ENCODE data around the gene HPCAL1. TPM values are rescaled to one million over a fixed set of nuclear protein-coding genes. Genes with fewer than 3 reads are reported as not detected.

Gene HPCAL1
- total and polyA plus RNA-seq, 2 of the 8 experiments (the other 6 are each of a cell fraction or from before 2014, with no cell fraction given) = 5.8 to 8.6 TPM

- Histone ChIP-seq H3K18ac (ENCODE audit: extremely low read depth, low read length) (no peak overlapping the region), H3K27ac (ENCODE audit: low read depth, low read length) (no peak overlapping the region), H3K56ac (replicated peaks; ENCODE audit: insufficient read length, low read depth, low read length) (no peak overlapping the region), H3K4me2 (ENCODE audit: insufficient read depth in 1 of 2, low read depth in 2 of 2, low read length in 2 of 2) (no peak overlapping the region), H3K23me2 (ENCODE audit: low read depth, low read length) (no peaks in the 10 kb centered on the region), H4K91ac (replicated peaks; ENCODE audit: insufficient read length, low read length) (no peak overlapping the region), H3K23ac (ENCODE audit: insufficient read length) (no peak overlapping the region), H2BK15ac (ENCODE audit: low read length) (no peak overlapping the region), H4K20me1 (replicated peaks in 1 of 2; ENCODE audit: control insufficient read depth in 1 of 2, insufficient read depth in 2 of 2, low read length in 2 of 2) (no peaks in the 10 kb centered on the region), H2AFZ (ENCODE audit: low read length) (no peak overlapping the region; the same call in 1 of the 2 replicates), H3K14ac (ENCODE audit: insufficient read length) (no peak overlapping the region), H3K9ac (replicated peaks in 1 of 4; ENCODE audit: extremely low read depth in 1 of 4, low read depth in 3 of 4, low read length in 3 of 4) (no peak overlapping the region), H3K79me1 (ENCODE audit: low read depth, low read length) (no peaks in the 10 kb centered on the region), H2BK20ac (ENCODE audit: low read length) (no peak overlapping the region), H3K4me3 (ENCODE audit: extremely low read depth in 1 of 4, insufficient read depth in 2 of 4, low read depth in 3 of 4, low read length in 4 of 4) (no peak overlapping the region), H3K36me3 (ENCODE audit: control insufficient read depth in 2 of 4, insufficient read depth in 4 of 4, low read length in 3 of 4) (no peaks in the 10 kb centered on the region), H4K5ac (ENCODE audit: insufficient read length, low read depth, low read length) (no peak overlapping the region), H4K8ac (ENCODE audit: extremely low read depth, insufficient read depth, low read length) (no peak overlapping the region), H3K4me1 (replicated peaks in 1 of 4; ENCODE audit: control insufficient read depth in 3 of 4, insufficient read depth in 4 of 4, low read length in 3 of 4) (no peaks in the 10 kb centered on the region; a peak in 1 of 7 replicates), H2AK5ac (ENCODE audit: low read depth, low read length) (no peak overlapping the region), H3K79me2 (ENCODE audit: control insufficient read depth in 1 of 2, insufficient read depth in 2 of 2, low read length in 2 of 2) (no peaks in the 10 kb centered on the region), H3K9me3 (ENCODE audit: insufficient read depth in 2 of 2, low read depth in 1 of 2, low read length in 1 of 2) (no peaks in the 10 kb centered on the region), H3K4ac (replicated peaks; ENCODE audit: insufficient read length, low read depth, low read length) (no peak overlapping the region), H2BK120ac (replicated peaks; ENCODE audit: low read depth, low read length) (no peak overlapping the region), H2BK5ac (ENCODE audit: low read depth, low read length) (no peak overlapping the region), H2BK12ac (ENCODE audit: low read depth, low read length) (no peak overlapping the region), H3K27me3 (replicated peaks in 1 of 4; ENCODE audit: control insufficient read depth in 3 of 4, extremely low read depth in 1 of 4, insufficient read depth in 3 of 4, low read length in 3 of 4) (no peaks in the 10 kb centered on the region)
- 91% methylated on average over 19 of the region's 21 CpGs; no CpG with 5 or more reads in 1 of the 2 experiments for WGBS, 2 experiments (ENCODE audit: extremely low coverage in 1 of 2, insufficient coverage in 1 of 2, insufficient read length in 1 of 2, insufficient replicate concordance in 2 of 2, low coverage in 1 of 2, low lambda C conversion rate in 2 of 2, missing lambda C conversion rate in 1 of 2)
- no peak for FAIRE-seq
- ChIA-PET CTCF (ENCODE audit: partially characterized antibody) (interaction anchor here (0.6 kb wide), 1 partner anchor 386 kb away, joined by 4 read pairs; no protein-coding TSS in a partner anchor), POLR2A (ENCODE audit: partially characterized antibody) (no interaction called here)
- no peak for DNase-seq (ENCODE audit: low read depth in 1 of 2, low spot score in 2 of 2)
- TF ChIP-seq POLR2A (IDR thresholded peaks at IDR 0.05; ENCODE audit: control extremely low read depth in 1 of 2, low read depth in 2 of 2, low read length in 2 of 2) (no peak), PHF8 (conservative IDR thresholded peaks at IDR 0.05; ENCODE audit: low read depth, low read length) (no peak), YY1 (IDR thresholded peaks at IDR 0.05; ENCODE audit: low read depth, low read length) (no peak), JUND (IDR thresholded peaks at IDR 0.05; ENCODE audit: low read length) (no peak), HDAC2 (IDR thresholded peaks at IDR 0.05; ENCODE audit: borderline replicate concordance in 1 of 2, low read depth in 2 of 2, low read length in 2 of 2) (no peak), MAX (IDR thresholded peaks at IDR 0.05) (no peak), TEAD4 (IDR thresholded peaks at IDR 0.05; ENCODE audit: low read depth, low read length) (no peak), POLR2AphosphoS5 (IDR thresholded peaks at IDR 0.05; ENCODE audit: low read depth, low read length) (no peak)
These were observed 172.6 kb downstream of the HPCAL1 start for GRCh38 chr2:10475221-10475722.
